B cell (primary cell): ENCODE measurements around the gene RFX2. TPM values are rescaled to one million over a fixed set of nuclear protein-coding genes. Genes with fewer than 3 reads are reported as not detected.

Experiments used
- ATAC-seq: fragments of 200-7000 bp; cut with Tn5 transposase; one replicate; pipeline ENCODE4 v1.10.0; 2021; ENCODE audit warnings: low read depth, mild to moderate bottlenecking, moderate number of reproducible peaks, moderate library complexity
- CTCF ChIA-PET: fragments of 350-600 bp; sonication (Branson Sonifier 250); formaldehyde crosslinking; loops from one replicate; lab custom pipeline; 2021; ENCODE audit warnings: antibody characterized with exemption, inconsistent platforms; lab: Charles Lee
- POLR2A ChIA-PET: fragments of 350-600 bp; sonication (Branson Sonifier 250); formaldehyde crosslinking; loops from one replicate; lab custom pipeline; 2021; ENCODE audit warnings: antibody characterized with exemption; lab: Charles Lee
- DNase-seq: peaks from one replicate; pipeline ENCODE4 v3.0.0; 2013
- H2AFZ ChIP-seq: 2 replicates; pipeline ENCODE4 v1.6.1; 2012; ENCODE audit warnings: mild to moderate bottlenecking, low read depth, low read length; ENCODE audit not compliant: insufficient read depth, poor library complexity, severe bottlenecking
- H3K27ac ChIP-seq, 2 donors: 1 replicate in 1 of 2; 2 replicates in 1 of 2; pipeline ENCODE4 v1.5.1; 2012 to 2013; ENCODE audit warnings: low read length in 2 of 2, mild to moderate bottlenecking in 2 of 2, moderate library complexity in 1 of 2
- H3K27me3 ChIP-seq, 4 experiments: fragments of 200-600 bp in 1 of 4; sonication (generic) in 1 of 4; replicated peaks in 1 of 4; 1 replicate in 2 of 4; 2 replicates in 2 of 4; pipeline versions ENCODE4 v1.6.1 to v1.7.0; 2013 to 2016; ENCODE audit warnings: low read length in 3 of 4, mild to moderate bottlenecking in 2 of 4, mixed read lengths in 1 of 4, moderate library complexity in 1 of 4; ENCODE audit not compliant: insufficient read depth in 4 of 4, control insufficient read depth in 3 of 4; ENCODE audit errors: control extremely low read depth in 1 of 4
- H3K36me3 ChIP-seq, 2 experiments: replicated peaks in 1 of 2; 1 replicate in 1 of 2; 2 replicates in 1 of 2; pipeline versions ENCODE4 v1.6.1 to v1.7.1; 2013; ENCODE audit warnings: low read length in 1 of 2; ENCODE audit not compliant: insufficient read depth in 2 of 2, control insufficient read depth in 1 of 2; ENCODE audit errors: control extremely low read depth in 1 of 2, extremely low read depth in 1 of 2
- H3K4me1 ChIP-seq, 2 donors: fragments of 200-600 bp in 1 of 2; sonication (generic) in 1 of 2; 1 replicate in 1 of 2; 2 replicates in 1 of 2; pipeline versions ENCODE4 v1.5.1 to v1.6.1; 2013 to 2017; ENCODE audit warnings: low read length in 2 of 2; ENCODE audit not compliant: control insufficient read depth in 2 of 2, insufficient read depth in 2 of 2
- H3K4me2 ChIP-seq: replicated peaks from 2 replicates; pipeline ENCODE3; 2012; ENCODE audit warnings: mild to moderate bottlenecking, low read depth, low read length; ENCODE audit not compliant: poor library complexity, severe bottlenecking
- H3K4me3 ChIP-seq, 5 experiments: fragments of 200-600 bp in 1 of 5; sonication (generic) in 1 of 5; 1 replicate in 3 of 5; 2 replicates in 2 of 5; pipeline versions ENCODE4 v1.5.1 to v1.7.0; 2011 to 2016; ENCODE audit warnings: low read length in 4 of 5, mild to moderate bottlenecking in 4 of 5, low read depth in 2 of 5, control low read depth in 1 of 5, moderate library complexity in 1 of 5; ENCODE audit not compliant: insufficient read depth in 1 of 5; ENCODE audit errors: control extremely low read depth in 1 of 5, extremely low read depth in 1 of 5
- H3K79me2 ChIP-seq: fragments of 200-600 bp; sonication (generic); one replicate; pipeline ENCODE4 v1.6.0; 2016; ENCODE audit warnings: low read length; ENCODE audit not compliant: control insufficient read depth, insufficient read depth
- H3K9ac ChIP-seq: fragments of 200-600 bp; sonication (generic); 2 replicates; pipeline ENCODE4 v1.6.1; 2017; ENCODE audit warnings: mild to moderate bottlenecking, low read length, moderate library complexity
- H3K9me3 ChIP-seq, 3 donors: one replicate each; pipeline versions ENCODE4 v1.6.1 to v1.7.1; 2013; ENCODE audit warnings: low read length in 2 of 3; ENCODE audit not compliant: control insufficient read depth in 2 of 3, insufficient read depth in 1 of 3; ENCODE audit errors: control extremely low read depth in 1 of 3
- H4K20me1 ChIP-seq: 2 replicates; pipeline ENCODE4 v1.6.0; 2012; ENCODE audit warnings: mild to moderate bottlenecking, low read length; ENCODE audit not compliant: insufficient read depth, control insufficient read depth, poor library complexity, severe bottlenecking
- H3K27ac Mint-ChIP-seq: one replicate; pipeline ENCODE4 v1.8.0; 2021; ENCODE audit warnings: mixed read lengths
- H3K27me3 Mint-ChIP-seq: one replicate; pipeline ENCODE4 v1.8.0; 2021; ENCODE audit warnings: mixed read lengths
- H3K4me1 Mint-ChIP-seq: one replicate; pipeline ENCODE4 v1.8.0; 2021; ENCODE audit warnings: mixed read lengths
- H3K4me3 Mint-ChIP-seq: one replicate; pipeline ENCODE4 v1.8.0; 2021; ENCODE audit warnings: mixed read lengths
- H3K9me3 Mint-ChIP-seq: one replicate; pipeline ENCODE4 v1.8.0; 2022; ENCODE audit warnings: mixed read lengths; ENCODE audit not compliant: insufficient read depth
- CTCF ChIP-seq: fragments of 200-600 bp; IDR thresholded peaks from one replicate; pipeline ENCODE4 v1.8.0; 2022; ENCODE audit warnings: antibody characterized with exemption, mild to moderate bottlenecking
- EZH2 ChIP-seq: IDR thresholded peaks from 2 replicates; pipeline ENCODE4 v1.6.1; 2012; ENCODE audit warnings: borderline replicate concordance, low read depth, mild to moderate bottlenecking, moderate library complexity, low read length; ENCODE audit not compliant: insufficient read depth, poor library complexity, severe bottlenecking
- WGBS: methylation state at CpG from one replicate; pipeline ENCODE4 v1.1.5; 2013; ENCODE audit warnings: missing lambda C conversion rate; ENCODE audit not compliant: insufficient coverage; 5-methylcytosine and 5-hydroxymethylcytosine counted together
- intact Hi-C: fragments of 100-400 bp; cut with micrococcal nuclease; formaldehyde crosslinking; loops from one replicate; pipeline ENCODE4 v1.10.0; 2022
- polyA plus RNA-seq: library from polyadenylated mRNA; depleted of rRNA; stranded (reverse); fragments of >200 nt; gene quantifications from 2 replicates; pipeline ENCODE4 v1.2.3, GENCODE V29; 2012
- total RNA-seq, 2 donors: library from RNA; stranded (reverse); fragments of 120-200 nt in 1 of 2; gene quantifications; 1 replicate in 1 of 2; 2 replicates in 1 of 2; pipeline versions ENCODE4 v1.2.3 to v1.2.4, GENCODE V29; 2013 to 2022

RFX2 gene
- total and polyA plus RNA-seq, 2 donors (not counting 1 experiment from before 2014, with no cell fraction given): 7.1 to 8.6 TPM

- H3K4me3 ChIP-seq: no peak overlapping the region
- no peak for ATAC-seq
- peak overlapping the region in 1 of 2 donors; percentile 3 for H3K27ac ChIP-seq
- peaks cover 100% of the 10 kb centered on the region for H3K79me2 ChIP-seq
- peak overlapping the region; percentile 26 for H3K4me2 ChIP-seq
- intact Hi-C loops: loop anchor here (5.0 kb wide), 1 partner anchor 54 kb away; no protein-coding TSS in a partner anchor
- no peak overlapping the region for H3K9ac ChIP-seq
- no peak overlapping the region for H2AFZ ChIP-seq
- H3K4me1 ChIP-seq: peaks cover 15 to 28% of the 10 kb centered on the region in 2 donors
- Mint-ChIP-seq H3K9me3 (no peaks in the 10 kb centered on the region), H3K4me1 (peaks cover 74% of the 10 kb centered on the region), H3K27me3 (no peaks in the 10 kb centered on the region), H3K27ac (peak overlapping the region; percentile 2), H3K4me3 (no peak overlapping the region)
- no peaks in the 10 kb centered on the region for H3K27me3 ChIP-seq
- TF ChIP-seq CTCF (no peak), EZH2 (no peak)
- ChIA-PET CTCF (interaction anchor here (0.6 to 6.4 kb wide), 20 partner anchors 8 to 450 kb away, joined by 3 to 51 read pairs (median 6); partner anchors contain the start of gene RANBP3), POLR2A (interaction anchor here (0.5 to 0.9 kb wide), 3 partner anchors 10 to 1305 kb away, joined by 5 to 12 read pairs (median 6); partner anchors contain the start of gene RANBP3)
- 63% methylated on average over 15 of the region's 18 CpGs for WGBS
- H3K36me3 ChIP-seq: peaks cover 0 to 24% of the 10 kb centered on the region in 2 experiments
- H4K20me1 ChIP-seq: peaks cover 96% of the 10 kb centered on the region
- no peak for DNase-seq
- H3K9me3 ChIP-seq: no peaks in the 10 kb centered on the region
These were observed 141.6 kb downstream of the RFX2 start for GRCh38 chr19:5968431-5969373.
